ENCODE data around the gene SLBP. TPM values are rescaled to one million over a fixed set of nuclear protein-coding genes. Genes with fewer than 3 reads are reported as not detected.
A peak's percentile ranks its signal among the peaks of the same experiment; 100 is the strongest.

SLBP gene
- total and polyA plus RNA-seq, 8 donors = 8.7 to 20.2 (median 10.9) TPM

DNA sequence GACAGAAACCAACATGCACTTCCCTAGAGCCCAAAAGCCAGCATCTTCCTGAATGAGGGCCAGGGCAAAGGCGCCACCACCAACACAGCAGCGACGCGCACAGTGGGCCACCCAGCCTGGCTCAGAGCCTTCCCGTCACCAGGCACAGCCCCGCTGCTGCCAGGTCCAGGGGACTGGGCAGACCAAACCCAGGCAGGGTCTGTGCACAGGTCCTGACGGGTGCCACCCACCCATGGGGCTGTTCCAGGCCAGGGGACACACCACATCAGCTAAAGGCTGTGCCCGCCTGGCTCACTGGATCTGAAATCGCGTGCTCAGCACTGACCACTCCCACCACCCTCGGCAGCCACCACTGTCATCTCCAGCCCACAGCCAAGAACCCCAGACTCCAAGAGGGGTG, 41.8 kb downstream of the SLBP start:
- Histone ChIP-seq H3K27me3 (no peaks in the 10 kb centered on the region), H3K27ac (no peak overlapping the region), H3K4me3 (no peak overlapping the region), H3K4me1 (no peaks in the 10 kb centered on the region), H3K9me3 (no peaks in the 10 kb centered on the region), H3K36me3 (no peaks in the 10 kb centered on the region)
- intact Hi-C loops (cut with DNase I) = no loop called here
- no peak for ATAC-seq
- no peak for FAIRE-seq
- TF ChIP-seq, protein P1, sequence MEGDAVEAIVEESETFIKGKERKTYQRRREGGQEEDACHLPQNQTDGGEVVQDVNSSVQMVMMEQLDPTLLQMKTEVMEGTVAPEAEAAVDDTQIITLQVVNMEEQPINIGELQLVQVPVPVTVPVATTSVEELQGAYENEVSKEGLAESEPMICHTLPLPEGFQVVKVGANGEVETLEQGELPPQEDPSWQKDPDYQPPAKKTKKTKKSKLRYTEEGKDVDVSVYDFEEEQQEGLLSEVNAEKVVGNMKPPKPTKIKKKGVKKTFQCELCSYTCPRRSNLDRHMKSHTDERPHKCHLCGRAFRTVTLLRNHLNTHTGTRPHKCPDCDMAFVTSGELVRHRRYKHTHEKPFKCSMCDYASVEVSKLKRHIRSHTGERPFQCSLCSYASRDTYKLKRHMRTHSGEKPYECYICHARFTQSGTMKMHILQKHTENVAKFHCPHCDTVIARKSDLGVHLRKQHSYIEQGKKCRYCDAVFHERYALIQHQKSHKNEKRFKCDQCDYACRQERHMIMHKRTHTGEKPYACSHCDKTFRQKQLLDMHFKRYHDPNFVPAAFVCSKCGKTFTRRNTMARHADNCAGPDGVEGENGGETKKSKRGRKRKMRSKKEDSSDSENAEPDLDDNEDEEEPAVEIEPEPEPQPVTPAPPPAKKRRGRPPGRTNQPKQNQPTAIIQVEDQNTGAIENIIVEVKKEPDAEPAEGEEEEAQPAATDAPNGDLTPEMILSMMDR (IDR thresholded peaks at IDR 0.05) = no peak
- DNase-seq = peak in 1 of 6 donors; percentile 54
- WGBS, 2 donors = 92 to 93% methylated on average over 11 of the region's 11 CpGs

DNA sequence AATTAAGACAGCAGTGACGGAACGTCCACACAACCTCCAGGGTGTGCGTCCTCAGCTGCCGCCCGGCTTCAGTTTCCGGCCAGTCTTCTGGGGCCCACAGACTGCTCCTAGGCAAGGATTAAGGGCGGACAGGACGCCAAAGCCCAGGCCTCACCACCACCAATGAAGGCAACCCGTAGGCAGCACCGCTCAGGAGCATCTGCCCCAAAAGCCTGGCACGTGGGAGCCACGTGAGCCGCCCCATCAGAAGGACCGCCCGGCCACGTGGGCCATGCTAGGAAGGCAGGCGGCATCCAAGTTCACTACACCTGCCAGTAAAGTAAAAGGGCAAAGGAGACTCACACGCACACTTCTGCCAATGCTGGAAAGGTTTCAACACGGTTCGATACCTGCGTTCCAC, 42.3 kb downstream of the SLBP start:
- no peaks in the 10 kb centered on the region for H3K36me3 ChIP-seq
- no peak overlapping the region for H3K27ac ChIP-seq
- no peak overlapping the region for H3K4me3 ChIP-seq
- FAIRE-seq (no peak), ATAC-seq (no peak), DNase-seq (no peak)
- WGBS, 2 donors = 89 to 94% methylated on average over 21 of the region's 21 CpGs
- no peaks in the 10 kb centered on the region for H3K9me3 ChIP-seq
- no peaks in the 10 kb centered on the region for H3K4me1 ChIP-seq
- TF ChIP-seq, protein P1 (IDR thresholded peaks at IDR 0.05) = no peak
- no peaks in the 10 kb centered on the region for H3K27me3 ChIP-seq
- intact Hi-C loops (cut with DNase I) = no loop called here

DNA sequence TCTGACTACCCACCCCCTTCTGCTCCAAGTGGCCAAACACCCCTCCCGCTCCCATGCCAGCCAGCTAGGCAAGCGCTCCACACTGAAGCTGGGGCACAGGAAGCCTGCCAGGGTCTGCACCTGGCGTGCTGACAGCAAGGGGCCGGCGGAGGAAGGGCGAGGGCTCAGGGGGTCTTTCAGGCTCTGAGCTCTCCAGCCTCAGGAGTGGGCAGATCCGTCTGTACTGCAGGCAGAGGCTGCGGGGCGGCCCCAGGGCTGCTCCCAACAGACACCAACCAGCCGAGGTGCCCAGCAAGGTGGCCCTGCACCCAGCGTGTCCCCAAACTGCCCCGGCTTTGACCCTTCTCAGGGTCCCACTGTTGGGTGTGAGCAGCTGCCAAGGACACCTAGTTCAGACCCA, 42.8 kb downstream of the SLBP start:
- FAIRE-seq (no peak), ATAC-seq (no peak), DNase-seq (no peak)
- no peak overlapping the region for H3K4me3 ChIP-seq
- intact Hi-C loops (cut with DNase I) = no loop called here
- TF ChIP-seq, protein P1 (IDR thresholded peaks at IDR 0.05) = no peak
- 89 to 91% methylated on average over 12 of the region's 12 CpGs for WGBS, 2 donors
- H3K27ac ChIP-seq = no peak overlapping the region
- H3K9me3 ChIP-seq = no peaks in the 10 kb centered on the region
- no peaks in the 10 kb centered on the region for H3K36me3 ChIP-seq
- H3K27me3 ChIP-seq = no peaks in the 10 kb centered on the region
- no peaks in the 10 kb centered on the region for H3K4me1 ChIP-seq

DNA sequence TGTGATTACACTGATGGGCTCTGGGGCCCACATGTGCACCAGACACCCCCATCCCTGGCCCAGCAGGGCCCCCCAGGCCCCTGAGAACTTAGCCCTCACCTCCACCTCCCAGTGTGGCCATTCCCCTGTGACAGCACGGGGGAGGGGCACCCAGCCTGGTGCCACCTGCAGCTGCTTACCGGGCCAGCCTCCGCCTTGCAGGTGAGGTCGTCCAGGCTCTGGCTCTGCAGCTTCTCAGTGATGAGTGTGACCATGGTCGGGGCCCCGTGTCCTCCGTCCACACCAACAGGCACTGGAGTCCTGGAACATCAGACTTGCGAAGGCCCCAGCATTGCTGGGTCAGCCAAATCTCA, 43.7 kb downstream of the SLBP start:
- no peak overlapping the region for H3K27ac ChIP-seq
- TF ChIP-seq, protein P1 (IDR thresholded peaks at IDR 0.05) = no peak
- no peaks in the 10 kb centered on the region for H3K36me3 ChIP-seq
- H3K27me3 ChIP-seq = no peaks in the 10 kb centered on the region
- 85 to 86% methylated on average over 8 of the region's 8 CpGs for WGBS, 2 donors
- DNase-seq (no peak), ATAC-seq (no peak), FAIRE-seq (no peak)
- no peaks in the 10 kb centered on the region for H3K4me1 ChIP-seq
- intact Hi-C loops (cut with DNase I) = no loop called here
- H3K9me3 ChIP-seq = no peaks in the 10 kb centered on the region
- no peak overlapping the region for H3K4me3 ChIP-seq

DNA sequence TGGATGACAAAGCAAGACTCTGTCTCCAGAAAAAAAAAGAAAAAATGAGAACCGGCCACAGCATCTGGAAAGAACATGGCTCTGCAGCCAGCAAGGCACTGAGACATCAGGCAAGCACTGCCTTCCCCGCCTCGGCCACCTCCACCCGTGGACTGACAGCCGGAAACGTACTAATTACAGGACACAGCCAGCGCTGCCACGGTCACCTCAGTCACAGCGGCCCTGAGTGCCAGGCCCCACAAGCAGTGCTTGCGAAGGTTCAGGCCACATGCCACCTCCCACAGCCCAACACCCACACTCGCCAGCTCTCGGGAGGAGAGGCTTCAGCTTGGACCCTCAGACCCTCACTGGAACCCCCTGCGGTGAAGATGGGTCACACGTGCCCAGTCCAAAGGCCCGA, 44.8 kb downstream of the SLBP start:
- WGBS, 2 donors = 92 to 94% methylated on average over 15 of the region's 15 CpGs

More for the DNA sequence above, 44.8 kb downstream of the SLBP start:
- Histone ChIP-seq H3K9me3 (no peaks in the 10 kb centered on the region), H3K27ac (no peak overlapping the region), H3K4me1 (no peaks in the 10 kb centered on the region), H3K27me3 (no peaks in the 10 kb centered on the region), H3K4me3 (no peak overlapping the region), H3K36me3 (no peaks in the 10 kb centered on the region)
- ATAC-seq = no peak
- no peak for DNase-seq
- FAIRE-seq = no peak
- TF ChIP-seq, protein P1 (IDR thresholded peaks at IDR 0.05) = no peak
- intact Hi-C loops (cut with DNase I) = no loop called here

Measured in pancreas (tissue), 10 donors.